UCSD-AML1 (cell line): ENCODE measurements around the gene ALPI.

Experiments used
- DNase-seq: peaks from one replicate; lab custom pipeline; 2025; ENCODE audit not compliant: unreplicated experiment; lab: John Stamatoyannopoulos, UW

The ALPI gene

DNA sequence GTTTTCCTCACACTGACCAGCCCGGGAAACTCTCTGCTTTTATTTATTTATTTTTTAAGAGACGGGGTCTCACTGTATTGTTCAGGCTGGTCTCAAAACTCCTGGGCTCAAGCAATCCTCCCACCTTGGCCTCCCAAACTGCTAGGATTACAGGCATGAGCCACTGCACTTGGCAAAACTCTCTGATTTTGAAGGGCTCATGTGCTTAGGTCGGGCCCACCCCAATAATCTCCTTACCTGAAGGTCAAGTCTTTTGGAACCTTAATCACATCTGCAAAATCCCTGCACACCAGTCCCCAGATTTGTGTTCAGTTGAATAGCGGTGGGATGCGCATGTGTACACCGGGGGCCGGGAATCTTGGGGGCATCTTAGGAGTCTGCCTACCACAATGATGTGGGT, 39.3 kb downstream of the ALPI start:
- no peak for DNase-seq

DNA sequence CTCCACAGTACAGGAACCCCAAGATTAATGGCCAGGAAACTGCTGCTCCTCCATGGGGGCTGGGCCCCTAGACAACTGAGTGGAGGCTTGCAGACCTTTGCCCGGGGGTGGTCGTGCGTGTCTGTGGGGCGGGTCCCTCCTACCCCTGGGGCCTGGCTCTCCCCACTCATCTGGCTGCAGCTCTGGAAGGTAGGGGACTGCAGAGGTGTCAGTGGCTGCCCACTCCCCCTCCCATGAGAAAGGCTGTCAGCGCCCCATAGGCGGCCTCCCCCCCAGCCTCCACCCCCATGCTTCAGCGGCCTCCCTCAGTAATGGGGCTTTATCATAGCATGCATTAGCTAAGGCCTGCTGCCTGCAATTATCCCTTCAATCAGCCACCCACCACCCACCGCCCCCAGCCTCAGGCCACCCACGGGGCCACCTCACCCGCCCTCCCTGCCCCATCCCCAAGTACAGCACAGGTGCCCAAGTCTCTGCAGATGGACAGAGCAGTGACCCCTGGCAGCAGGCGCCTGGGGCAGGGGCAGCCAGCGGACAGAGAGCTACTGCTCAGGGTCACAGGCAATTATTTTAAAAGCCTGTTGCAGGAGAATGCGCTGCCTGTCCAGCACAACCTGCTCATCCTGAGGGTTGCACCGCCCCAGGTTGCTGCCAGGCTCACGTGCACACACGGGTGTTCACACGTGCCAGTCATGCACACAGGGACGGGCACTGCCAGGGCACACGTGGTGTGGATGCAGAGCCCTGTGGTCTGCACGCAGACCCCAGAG, 40.7 kb downstream of the ALPI start:
- DNase-seq: no peak

DNA sequence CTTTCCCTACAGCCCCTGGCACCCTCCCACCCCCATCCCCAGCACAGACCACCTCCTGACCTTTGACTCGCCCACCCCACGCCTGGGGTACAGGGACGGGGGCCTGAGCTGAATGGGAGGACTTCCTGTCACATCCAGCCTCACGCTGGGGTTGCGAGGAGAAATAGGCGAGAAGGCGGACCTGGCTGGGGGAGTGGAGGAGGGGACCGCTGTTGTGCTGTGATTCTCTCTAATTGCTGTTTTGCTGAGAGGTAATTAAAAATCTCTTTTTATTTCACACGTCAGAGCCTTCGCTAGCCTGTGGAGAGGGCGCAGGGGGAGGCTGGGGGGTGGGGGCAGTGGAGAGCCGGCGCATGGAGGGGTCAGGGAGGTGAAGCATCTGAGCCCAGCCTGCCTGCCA, 41.4 kb downstream of the ALPI start:
- DNase-seq: no peak

DNA sequence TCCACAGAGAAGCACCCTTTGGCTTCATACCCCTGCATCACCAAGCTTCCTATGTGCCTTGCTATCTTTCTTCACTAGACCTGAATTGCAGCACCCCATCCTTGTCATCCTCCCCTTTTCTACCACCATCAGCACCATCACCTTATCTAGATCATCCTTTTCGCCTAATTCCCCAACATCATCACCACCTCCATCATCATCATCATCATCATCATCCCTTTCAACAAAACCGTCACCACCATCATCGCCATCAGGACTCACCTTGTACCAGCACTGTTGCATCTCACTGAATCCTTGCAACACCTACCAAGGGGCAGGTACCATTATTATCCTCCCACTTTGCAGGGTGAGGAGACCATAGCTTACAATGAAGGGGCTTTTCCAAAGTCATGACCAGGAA, 42.5 kb downstream of the ALPI start:
- no peak for DNase-seq

DNA sequence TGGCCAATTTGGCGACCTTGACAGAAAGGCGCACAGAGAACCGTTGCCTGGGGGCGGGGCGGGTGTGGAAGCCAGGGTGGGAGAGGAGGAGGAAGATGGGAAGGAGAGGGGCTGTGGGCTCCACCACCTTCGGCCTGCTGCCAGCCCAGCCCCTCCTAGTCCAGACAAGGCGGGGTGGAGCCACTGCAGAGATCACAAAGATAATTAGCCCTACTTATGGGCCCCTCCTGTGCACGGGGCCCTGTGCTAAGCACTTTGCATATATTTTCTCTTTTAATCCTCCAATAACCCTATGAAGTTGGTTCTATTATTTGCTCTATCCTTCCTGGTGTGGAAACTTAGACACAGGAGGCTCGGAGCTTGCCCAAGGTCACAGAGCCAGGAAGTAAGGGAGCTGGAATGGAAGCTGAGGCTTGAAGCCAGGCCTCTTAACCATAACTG, 45.4 kb downstream of the ALPI start:
- DNase-seq: no peak

DNA sequence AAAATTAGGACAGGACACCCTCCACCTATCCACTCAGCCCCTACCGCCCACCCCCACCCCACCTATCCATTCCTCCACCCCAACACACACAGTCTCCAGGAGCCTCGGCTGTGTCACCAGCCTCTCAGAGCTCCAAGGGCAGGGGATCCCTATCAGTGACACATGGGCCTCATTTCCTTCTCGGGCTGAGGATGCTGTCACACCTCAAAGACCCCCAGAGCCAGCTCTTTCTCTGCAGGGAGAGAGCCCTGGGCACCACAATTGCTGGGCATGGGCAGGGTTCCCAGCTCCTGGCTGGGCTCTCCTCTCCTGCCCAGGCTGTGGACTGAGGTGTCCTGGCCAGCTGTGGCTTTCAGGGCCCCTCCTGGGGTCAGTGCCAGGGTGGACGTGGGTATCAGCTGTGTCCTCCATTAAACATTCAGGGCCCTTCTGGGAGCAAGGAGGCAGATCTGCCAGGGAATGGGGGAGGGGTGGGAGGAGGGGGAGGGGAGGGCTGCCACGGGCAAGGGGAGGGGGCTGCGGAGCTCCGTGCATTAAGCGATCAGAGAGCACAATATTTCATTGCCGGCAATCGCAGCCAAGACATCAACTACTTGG, 45.9 kb downstream of the ALPI start:
- DNase-seq: no peak

DNA sequence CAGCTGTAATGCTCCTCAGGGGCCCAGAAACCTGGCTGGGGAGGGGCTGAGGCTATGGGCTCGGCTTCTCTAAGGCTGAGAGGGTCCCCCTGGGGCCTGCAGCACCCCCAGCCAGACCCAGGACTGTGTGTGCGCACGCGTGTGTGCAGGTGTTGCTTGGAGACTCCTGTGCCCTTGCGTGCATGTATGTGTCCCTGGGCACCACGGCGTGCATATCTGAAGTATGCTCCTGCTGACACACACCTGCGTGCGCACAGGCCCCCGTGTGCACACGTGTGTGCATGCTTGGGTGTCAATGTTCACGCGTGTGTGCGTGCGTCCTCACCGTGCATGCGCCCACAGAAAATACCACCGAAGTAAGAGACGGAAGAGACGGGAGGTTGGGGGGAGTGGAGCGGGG, 46.6 kb downstream of the ALPI start:
- no peak for DNase-seq

DNA sequence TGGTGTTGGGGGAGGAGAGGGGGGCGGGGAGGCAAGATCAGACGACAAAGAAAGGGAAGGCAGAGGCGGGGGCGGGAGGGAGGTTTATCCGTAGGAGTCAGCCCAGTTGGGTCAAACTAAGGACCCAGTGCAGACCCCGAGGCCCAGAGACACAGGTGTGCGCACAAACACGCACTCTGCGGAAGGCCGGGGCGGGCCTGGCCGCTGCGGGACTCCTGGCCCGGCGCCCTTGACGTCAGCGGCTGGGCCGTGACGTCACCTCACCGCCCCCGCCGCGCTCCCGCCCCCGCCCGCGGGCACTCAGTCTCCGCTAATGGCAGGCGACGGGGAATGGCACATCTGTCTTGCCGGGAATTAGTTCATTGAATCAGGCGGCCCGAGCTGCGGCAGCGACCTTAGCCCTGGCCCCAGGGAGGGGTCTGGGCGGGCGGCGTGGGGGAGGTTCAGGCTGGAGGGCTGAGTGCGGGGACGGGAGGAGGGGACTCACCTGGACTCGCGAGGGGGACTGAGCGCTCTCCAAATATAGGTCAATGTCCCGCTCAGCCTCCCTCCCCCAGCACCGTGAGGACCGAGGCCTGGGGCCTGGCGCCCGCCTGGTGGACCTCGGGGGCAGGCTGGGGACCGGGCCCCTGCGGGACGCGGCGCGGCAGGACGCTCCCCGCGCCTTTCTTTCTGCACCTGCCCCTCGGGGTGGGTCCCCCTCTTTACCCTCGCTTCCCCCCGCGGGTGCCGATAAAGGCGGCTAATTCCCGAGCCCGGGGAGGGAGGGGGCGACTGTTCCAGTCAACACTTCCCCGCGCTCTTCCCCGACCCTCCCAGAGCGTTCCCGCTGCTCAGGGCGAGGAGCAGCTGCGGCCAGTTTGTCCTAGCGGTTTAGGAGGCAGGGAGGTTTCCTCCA, 47.2 kb downstream of the ALPI start:
- DNase-seq: no peak

DNA sequence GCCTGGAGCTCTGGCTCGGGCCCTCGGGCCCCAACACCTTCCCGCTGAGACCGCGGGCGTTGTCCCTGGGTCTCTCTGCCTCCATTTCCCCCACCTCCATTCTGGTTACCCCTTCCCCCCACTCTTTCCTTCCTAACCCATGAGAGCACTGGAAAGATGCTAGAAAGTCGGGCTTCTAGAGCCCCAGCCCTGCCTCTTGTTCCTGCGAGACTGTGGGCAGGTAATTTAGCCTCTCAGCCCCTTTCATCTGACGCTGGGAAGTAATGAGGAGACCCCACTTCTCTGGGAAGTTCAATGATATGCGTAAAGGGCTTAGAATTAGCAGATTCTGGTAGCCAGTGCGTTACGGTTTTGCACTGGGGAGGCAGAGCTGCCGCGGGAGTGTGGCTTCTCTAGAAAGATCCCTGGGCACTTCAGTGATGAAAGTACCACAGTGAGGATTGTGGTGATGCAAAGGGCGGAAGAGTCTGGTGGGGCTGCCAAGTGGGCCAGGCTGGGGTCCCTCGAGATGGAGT, 47.9 kb downstream of the ALPI start:
- DNase-seq: no peak

DNA sequence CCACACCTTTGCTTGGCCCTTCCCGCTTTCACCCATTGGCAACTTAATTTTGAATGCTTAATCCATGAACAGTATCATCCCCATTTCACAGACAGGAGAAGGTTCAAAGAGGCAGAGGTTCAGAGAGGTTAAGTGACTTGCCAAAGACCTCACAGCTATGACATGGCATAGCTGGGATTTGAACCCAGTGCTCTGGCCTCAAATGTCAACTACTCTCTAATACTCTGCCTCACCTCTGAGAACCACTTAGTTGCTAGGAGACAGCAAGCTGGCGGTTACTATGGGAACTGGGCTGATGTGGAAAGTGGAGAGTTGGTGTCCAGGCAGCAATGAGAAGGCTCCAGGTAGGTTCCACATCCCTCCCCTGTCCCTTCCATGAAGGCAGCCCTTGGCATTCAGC, 48.5 kb downstream of the ALPI start:
- DNase-seq: no peak

DNA sequence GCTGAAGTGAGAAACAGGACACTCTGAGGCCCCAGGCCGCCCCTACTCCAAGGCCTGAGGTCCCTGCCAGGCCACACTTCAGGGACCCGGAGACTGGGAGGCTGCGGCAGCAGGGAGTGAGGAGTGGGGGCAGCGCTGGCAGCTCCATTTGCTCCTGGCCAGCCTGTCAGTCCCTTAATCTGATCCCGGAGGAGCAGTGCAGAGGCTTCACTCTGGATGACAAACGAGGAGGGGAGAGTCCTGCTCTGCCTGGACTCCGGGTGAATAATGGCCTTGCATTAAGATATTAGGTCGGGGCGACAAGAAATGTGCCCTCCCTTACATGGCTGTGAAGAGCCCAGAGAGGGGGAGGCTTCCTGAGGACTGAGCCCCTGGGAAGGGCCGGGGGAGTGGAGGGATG, 49.9 kb downstream of the ALPI start:
- no peak for DNase-seq

DNA sequence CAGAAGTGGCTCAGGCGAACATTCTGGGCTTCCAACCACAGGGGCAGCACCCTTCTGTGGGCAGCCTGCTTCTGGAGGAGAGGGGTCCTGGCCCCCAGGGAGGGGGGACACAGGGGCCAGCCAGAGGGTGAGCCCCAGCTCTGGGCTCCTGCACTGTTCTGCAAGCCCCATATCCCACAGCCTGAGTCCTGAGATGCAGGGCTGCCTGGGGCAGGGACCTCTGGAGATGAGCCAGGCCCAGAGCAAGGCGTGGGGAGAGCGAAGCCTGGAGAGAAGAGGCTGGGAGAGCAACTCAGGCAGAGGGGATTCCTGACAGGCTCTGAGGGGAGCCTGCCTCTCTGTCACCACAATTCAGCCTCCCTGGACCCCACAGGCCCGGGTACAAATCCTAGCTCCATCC, 50.8 kb downstream of the ALPI start:
- DNase-seq: no peak

DNA sequence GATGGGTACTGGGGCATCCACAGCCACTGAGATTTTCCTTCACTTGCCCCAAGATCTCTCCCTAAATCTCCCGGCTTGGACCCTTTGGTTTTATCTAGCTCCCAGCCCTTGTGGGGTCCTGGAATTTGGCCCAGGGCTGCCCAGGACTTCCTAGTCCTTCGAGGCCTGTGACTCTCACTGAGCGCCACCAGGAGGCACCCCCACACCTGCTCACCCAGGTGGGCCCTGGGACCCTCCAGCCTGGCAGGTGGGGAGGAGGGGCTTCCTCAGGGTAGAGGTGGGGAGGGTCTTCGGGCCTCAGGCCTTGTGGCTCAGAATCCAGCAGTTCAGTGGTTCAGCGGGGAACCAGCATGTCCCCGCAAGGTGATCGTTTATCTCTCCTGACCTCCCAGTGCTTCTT, 52.3 kb downstream of the ALPI start:
- DNase-seq: no peak
